Astrocyte of the spinal cord (primary cell): ENCODE results near the gene SRGAP3.

Source experiments
- DNase-seq: peaks from one replicate; pipeline ENCODE4 v3.0.0; 2011; ENCODE audit warnings: low read depth, low spot score
- H3K4me3 ChIP-seq: 2 replicates; pipeline ENCODE4 v1.5.1; 2011; ENCODE audit warnings: low read depth, mild to moderate bottlenecking, low read length, moderate library complexity
- in situ Hi-C: cut with HindIII; loops from 2 replicates; pipeline ENCODE4 v1.10.0; 2017; ENCODE audit warnings: low sequenced_read_pairs
- TF ChIP-seq, protein P1 (sequence below): IDR thresholded peaks from 2 replicates; pipeline ENCODE4 v1.5.1; 2012; ENCODE audit warnings: low read depth, mild to moderate bottlenecking, low read length, inconsistent platforms

Gene SRGAP3

DNA sequence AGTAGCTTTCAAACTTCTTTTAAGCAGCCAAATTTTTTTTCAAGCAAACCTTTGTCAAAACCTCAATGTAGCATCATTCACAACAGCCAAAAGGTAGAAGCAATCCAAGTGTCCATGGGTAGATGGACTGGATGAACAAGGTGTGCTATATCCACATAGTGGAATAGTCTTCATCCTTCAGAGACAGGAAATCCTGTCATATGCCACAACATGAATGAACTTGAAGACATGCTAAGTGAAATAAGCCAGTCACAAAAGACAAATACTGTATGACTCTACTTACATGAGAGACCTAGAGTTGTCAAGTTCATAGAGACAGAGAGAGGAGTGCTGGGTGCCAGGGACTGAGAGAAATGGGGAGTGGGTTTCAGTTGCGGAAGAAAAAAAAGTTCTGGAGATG is 87.6 kb downstream of the SRGAP3 start:
- TF ChIP-seq, protein P1, sequence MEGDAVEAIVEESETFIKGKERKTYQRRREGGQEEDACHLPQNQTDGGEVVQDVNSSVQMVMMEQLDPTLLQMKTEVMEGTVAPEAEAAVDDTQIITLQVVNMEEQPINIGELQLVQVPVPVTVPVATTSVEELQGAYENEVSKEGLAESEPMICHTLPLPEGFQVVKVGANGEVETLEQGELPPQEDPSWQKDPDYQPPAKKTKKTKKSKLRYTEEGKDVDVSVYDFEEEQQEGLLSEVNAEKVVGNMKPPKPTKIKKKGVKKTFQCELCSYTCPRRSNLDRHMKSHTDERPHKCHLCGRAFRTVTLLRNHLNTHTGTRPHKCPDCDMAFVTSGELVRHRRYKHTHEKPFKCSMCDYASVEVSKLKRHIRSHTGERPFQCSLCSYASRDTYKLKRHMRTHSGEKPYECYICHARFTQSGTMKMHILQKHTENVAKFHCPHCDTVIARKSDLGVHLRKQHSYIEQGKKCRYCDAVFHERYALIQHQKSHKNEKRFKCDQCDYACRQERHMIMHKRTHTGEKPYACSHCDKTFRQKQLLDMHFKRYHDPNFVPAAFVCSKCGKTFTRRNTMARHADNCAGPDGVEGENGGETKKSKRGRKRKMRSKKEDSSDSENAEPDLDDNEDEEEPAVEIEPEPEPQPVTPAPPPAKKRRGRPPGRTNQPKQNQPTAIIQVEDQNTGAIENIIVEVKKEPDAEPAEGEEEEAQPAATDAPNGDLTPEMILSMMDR = no peak
- in situ Hi-C loops = no loop called here
- H3K4me3 ChIP-seq = no peak overlapping the region
- no peak for DNase-seq

DNA sequence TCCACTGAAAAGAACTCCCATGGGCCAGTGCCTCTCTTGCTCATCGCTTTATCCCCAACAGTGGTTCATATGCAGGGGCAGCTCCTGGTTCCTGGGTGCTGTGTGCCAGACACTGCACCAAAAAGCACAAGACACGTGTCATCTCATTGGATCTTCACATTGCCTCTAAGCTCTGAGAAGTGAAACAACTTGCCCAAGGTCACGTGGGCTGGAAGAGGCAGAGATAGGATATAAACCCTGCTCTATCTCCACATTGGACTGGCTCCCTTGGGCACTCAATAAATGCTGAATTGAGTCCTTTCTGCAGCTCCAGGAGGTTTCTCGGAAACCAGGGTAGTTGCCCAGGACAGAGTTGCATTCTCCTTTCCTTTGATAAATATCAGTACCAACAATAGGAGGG is 88.1 kb downstream of the SRGAP3 start:
- in situ Hi-C loops = no loop called here
- TF ChIP-seq, protein P1 = no peak
- DNase-seq = no peak
- no peak overlapping the region for H3K4me3 ChIP-seq

DNA sequence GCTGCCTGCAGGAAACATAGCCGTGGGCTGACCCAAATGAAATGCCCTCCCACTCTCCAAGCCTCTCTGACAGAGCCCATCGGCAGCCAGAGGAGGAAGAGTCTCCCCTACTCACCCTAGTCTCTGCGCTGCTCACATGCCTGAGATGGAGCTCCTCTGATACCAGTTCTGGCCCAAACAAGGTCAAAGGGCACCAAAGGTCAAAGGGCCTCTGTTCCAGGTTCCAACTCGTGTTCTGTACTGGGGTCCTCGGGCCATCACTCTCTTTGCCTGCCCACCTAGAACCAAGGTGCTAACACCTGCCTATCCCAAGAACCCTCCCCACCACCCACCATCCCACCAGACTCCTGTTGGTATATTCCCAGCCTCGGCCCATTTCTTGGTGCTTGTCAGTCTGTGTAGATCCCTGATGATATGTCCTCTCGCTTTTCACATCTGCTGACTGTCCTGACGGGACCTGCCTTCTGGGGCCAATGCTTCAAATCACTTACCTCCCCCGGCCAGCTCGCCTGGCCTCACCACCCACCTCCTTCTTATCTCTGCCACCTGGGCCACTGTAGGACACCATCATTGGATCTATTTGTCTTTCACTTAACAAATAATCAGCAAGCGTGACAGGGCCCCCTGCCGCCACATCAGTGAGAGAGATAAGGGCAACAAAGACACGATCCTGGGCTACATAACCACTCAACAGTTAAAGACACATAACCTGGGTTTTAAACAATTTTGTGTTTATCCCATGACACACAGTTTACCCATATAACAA is 90.4 kb downstream of the SRGAP3 start:
- no peak for DNase-seq
- no peak overlapping the region for H3K4me3 ChIP-seq
- TF ChIP-seq, protein P1 = no peak
- in situ Hi-C loops = no loop called here

DNA sequence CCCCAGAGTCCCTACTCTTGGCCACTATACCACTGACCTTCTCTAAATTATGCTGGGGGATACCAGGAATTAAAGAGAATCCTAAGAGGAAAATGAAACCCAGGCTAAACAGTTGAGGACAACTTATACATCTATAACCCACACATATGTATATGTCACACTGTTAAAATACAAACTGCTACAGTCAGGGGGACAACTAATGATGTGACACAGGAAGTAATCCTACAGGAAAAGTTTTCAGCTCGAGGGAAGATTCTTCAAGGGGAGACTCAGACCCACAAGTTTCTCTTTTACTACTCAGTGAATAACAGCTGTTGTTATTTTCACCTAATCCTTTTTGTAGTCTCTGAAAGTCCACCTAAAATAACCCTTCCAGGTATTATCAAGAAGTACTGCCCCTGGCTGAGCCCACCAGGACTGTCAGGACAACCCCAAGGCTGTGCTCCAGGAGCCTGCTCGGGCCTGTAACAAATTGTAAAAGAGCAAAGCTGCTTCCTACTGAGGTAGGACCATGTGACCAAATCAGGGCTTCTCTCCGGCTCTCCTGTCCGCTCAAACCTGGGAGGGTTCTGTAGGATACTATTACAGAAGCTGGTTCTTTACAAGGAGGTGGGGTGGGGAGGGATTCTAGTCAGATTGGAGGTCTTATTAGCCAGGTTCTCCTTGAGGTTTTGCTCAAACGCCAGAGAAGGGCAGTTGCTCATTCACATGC is 91.6 kb downstream of the SRGAP3 start:
- no peak for DNase-seq
- TF ChIP-seq, protein P1 = no peak
- H3K4me3 ChIP-seq = no peak overlapping the region
- in situ Hi-C loops = no loop called here

DNA sequence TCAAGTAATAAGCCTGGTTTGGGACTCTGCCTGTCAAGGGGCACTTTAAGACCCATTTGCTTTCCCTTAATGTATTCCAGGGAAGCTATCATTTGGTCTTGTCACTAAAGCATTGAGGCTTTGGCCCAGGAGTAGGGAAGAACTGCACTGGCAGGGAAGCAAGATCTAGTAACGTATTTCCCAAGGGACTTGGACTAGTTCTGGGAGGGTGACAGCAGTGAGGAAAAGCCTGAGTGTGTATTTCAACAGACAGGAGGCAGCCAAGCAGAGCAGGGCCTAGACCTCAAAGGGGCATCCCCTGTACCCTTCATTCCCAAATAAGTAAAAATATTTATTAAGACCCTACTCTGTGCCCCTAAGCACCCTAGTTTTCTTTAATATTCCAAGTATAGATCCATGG is 92.8 kb downstream of the SRGAP3 start:
- DNase-seq = no peak
- TF ChIP-seq, protein P1 = no peak
- in situ Hi-C loops = no loop called here
- H3K4me3 ChIP-seq = no peak overlapping the region

DNA sequence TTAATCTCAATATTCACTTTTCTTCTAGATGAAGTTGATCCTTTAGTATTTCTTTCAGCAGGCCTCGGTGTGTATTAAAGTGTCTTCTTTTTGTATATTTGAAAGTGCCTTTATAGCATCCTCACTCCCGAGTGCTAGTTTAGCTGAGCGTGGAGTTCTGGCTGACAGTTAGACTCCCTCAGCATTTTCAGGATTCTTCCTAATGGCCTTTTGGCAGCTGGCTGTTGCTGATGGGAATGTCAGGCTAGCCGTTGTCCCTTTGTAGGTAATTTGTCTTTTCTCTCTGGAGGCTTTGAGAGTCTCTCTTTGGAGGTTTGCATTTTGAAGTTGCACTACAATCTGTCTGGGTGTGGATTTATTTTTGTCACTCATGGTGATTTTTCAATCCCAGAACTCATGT is 94.4 kb downstream of the SRGAP3 start:
- H3K4me3 ChIP-seq = no peak overlapping the region
- DNase-seq = no peak
- TF ChIP-seq, protein P1 = no peak
- in situ Hi-C loops = no loop called here
